GM19328 (cell line): ENCODE data around the gene GPR55.
"Not testable (repeated sequence)": the region's sequence is repeated elsewhere in the genome, so short reads cannot be mapped to it uniquely, and the experiment has no call there.

Source experiments
- ATAC-seq: cut with Tn5 transposase; IDR thresholded peaks from one replicate; pipeline ENCODE4 v1.9.1; 2021; ENCODE audit warnings: mild to moderate bottlenecking, moderate library complexity; ENCODE audit not compliant: unreplicated experiment

The GPR55 gene, protein sequence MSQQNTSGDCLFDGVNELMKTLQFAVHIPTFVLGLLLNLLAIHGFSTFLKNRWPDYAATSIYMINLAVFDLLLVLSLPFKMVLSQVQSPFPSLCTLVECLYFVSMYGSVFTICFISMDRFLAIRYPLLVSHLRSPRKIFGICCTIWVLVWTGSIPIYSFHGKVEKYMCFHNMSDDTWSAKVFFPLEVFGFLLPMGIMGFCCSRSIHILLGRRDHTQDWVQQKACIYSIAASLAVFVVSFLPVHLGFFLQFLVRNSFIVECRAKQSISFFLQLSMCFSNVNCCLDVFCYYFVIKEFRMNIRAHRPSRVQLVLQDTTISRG

DNA sequence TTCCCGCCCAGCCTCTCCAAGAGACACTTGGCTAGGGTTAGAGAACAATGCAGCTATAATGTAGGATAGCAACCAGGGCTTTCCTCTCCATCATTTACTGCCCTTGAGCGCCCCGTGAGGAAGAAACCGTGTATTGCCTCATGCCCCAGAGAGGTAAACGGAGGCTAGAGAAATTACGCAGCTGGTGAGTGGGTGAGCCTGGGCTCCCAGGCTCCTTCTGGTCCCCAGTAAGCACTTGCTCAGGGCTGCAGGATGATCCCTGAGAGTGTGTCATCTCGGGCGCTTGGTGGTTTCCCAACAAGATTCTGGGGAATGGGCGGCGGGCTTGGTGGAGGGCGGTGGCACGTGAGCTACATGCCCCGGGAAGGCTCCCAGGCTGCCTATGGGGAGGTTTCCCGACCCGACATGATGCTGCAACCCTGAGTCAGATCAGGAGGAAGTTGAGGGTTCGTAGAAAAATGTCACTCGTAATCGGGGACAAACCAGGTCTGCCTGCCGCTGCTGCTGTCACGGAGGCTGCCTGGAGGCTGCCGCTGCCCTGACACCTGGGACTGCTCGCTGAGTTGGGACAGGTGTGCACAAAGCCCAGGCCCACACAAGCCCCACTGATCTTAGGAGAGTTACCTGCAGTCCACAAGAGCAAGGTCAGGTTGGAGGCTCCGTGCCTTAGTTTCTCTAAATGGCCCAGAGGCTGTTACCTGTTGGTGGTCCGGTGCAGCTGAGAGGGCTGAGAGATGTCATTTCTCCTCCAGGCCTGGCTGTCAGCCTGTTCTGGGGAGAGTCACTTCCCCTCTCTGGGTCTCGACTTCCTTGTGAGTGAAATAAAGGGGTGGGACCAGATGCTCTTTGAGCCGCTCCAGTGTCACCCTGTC lies at the start of gene GPR55:
Gene GPR55 (minus strand): TSS at position 773 of the 872 bp plus-strand sequence. CDS start 14,280 bp downstream, outside the sequence.
- ATAC-seq = peak; percentile 48

DNA sequence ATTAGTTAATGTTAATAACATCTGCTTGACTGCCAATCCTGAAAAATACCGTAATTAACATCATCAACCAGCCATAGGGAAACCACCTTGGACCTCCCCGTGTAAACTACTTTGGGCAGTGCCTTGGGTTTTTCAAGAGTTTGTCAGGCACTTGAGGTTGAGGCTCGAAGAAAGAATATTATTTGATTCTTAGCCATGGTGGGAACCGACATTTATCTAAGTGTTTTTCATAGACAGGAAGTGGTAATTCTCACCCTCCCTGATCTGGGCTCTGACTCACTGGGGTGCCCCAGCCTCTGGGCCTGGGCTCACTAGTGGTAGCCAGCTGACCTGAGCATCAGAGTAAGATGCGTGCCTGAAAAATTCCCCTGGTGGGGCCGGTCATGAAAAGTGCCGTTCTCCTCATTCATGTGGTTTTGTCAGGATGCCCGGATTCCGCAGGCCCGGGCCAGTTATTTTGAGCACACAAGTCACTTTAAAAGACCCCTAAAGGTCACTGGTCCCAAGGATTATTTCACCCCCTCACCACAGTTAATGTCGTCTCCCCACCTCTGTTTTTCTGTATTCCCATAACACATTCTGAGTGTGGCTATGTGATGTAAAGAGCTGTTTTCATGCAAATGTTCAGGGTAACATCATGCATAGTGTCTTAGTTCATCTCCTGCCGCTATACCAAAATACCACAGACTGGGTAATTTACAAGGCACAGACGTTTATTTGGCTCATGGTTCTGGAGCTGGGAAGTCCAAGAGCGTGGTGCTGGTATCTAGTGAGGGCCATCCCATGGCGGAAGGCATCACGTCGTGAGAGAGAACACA lies 49.3 kb upstream of the GPR55 start:
- peak; percentile 67 for ATAC-seq

DNA sequence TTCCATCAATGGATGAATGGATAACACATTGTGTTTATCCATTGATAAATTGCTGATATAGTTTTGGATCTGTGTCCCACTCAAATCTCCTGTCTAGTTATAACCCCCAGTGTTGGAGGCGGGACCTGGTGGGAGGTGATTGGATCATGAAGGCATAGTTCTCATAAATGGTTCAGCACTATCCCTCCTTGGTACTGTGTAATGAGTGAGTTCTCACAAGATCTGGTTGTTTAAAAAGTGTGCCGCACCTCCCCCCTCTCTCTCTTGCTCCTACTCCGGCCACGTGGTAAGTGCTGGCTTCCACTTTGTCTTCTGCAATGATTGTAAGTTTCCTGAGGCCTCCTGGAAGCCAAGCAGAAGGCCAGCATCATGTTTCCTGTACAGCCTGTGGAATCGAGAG lies 47.0 kb upstream of the GPR55 start:
- no peak for ATAC-seq

DNA sequence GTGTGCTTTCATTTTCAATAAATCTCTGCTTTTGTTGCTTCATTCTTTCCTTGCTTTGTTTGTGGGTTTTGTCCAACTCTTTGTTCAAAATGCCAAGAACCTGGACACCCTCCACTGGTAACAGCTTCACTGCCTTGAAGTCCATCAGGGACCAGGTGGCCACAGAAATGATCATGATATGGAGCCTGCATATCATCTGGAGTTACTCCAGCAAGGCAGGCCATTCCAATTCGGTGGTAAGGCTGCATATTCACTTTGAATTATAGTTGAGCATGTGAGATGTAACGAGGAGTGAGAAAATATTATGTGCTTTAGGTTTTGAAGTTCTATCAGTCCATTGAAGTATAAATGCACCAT lies 44.6 kb upstream of the GPR55 start:
- ATAC-seq = no peak

DNA sequence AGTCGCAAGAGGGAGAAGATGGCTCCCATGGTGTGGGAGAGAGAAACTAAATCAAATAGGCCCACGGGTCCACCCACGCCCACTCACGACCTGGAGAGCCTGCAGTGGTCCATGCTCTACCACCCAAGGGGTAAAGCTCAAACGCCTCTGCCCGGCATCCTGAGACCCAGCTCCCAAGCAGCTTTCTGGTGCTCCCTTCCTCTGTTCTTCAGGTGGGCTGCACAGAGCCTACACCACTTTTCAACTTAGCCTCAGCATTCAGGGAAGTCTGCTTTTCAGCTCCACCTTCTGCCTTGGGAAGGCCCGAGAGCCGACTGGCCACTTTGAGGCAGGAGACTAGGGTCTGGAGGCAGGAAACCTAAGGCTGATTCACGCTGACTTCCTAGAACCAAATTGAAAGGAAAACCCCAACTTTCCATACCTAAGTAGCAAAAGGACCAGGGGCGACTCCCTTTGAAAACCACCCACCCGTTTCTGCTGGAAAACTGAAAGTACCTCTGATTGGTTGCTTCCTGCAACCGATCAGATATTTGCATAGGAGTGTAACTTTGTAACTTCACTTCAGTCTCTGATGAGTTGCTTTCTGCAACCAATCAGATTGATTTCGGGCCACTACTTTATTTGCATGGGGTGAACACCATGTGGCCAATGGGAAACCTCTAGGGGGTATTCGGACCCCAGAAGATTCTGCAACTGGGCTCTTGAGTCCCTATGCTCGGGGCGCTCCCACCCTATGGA lies 44.0 kb upstream of the GPR55 start:
- ATAC-seq = no peak

DNA sequence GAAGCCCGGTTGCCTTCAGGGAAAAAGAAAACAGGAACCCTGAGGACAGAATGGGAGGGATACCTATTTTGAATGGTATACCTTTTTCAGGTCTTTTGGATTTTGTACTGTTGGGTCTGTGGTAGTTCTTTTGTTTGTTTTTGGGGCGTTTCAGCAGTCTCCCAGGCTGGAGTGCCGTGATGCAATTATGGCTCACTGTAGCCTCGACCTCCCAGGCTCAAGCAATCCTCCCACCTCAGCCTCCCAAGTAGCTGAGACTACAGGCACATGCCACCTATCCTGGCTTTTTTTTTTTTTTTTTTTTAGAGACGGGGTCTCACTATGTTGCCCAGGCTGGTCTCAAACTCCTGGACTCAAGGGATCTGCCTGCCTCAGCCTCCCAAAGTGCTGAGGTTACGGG lies 43.3 kb upstream of the GPR55 start:
- ATAC-seq = not testable (repeated sequence)

DNA sequence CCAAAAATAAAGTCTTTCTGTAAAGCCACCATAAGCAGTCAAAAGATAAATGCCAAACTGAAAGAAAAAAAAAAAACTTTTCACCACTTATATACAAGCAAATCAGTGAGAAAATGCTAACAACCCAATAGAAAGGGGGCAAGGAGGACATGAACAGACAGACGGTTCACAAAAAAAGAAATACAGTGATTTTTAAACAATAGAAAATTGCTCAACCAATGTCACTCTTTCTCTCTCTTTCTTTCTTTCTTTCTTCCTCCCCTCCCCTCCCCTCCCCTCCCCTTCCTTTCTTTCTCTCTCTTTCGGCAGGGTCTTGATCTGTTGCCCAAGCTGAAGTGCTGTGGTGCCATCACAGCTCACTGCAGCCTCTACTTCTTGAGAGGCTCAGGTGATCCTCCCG lies 42.1 kb upstream of the GPR55 start:
- ATAC-seq = no peak

DNA sequence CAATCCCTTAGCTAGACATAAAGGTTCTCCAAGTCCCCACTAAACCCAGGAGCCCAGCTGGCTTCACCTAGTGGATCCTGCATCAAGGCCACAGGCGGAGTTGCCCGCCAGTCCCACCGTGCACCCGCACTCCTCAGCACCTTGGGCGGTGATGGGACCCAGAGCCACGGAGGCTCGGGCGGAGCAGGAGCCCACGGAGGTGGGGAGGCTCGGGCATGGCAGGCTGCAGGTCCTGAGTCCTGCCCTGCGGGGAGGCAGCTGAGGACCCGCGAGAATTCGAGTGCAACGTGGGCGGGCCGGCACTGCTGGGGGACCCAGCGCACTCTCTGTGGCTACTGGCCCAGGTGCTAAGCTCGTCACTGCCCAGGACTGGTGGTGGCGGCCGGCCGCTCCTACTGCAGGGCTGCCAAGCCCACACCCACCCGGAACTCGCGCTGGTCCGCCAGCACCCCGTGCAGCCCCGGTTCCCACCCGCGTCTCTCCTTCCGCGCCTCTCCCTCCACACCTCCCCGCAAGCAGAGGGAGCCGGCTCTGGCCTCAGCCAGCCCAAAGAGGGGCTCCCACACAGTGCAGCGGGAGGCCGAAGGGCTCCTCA lies 39.2 kb upstream of the GPR55 start:
- ATAC-seq = no peak

DNA sequence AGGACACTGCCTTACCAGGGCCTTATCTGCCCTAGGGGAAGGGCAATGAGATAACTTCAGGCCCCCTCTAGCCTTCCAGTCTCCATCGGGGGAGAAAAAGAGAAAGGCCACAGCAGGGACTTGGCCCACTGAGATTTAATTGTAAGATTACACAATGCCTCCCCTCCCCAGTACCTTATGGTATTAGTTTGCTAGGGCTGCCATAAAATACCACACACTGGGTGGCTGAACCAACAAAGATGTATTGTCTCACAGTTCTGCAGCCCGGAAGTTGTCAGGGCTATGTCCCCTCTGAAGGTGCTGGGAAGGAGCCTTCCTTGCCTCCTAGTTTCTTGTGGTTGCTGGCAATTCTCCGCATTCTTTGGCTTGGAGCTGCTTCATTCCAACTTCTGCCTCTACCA lies 36.0 kb upstream of the GPR55 start:
- no peak for ATAC-seq

DNA sequence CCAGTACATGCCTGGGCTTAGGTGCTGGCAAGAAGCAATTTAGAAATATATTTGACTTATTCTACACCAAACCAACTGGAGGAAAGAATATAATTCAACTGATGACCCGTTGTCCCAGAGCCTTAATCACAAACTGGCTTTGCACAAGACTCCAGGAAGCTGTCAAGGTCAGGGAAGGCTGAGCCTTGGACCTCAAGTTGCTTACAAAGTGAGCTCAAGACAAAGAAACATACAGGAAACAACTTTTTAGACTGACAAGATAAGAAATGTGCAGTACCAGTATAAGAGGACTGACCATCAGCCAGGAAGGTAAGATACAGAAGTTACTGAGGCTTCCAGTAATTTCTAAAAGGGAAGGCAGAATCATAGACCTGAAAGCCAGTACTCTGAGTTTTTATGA lies 35.0 kb upstream of the GPR55 start:
- no peak for ATAC-seq

DNA sequence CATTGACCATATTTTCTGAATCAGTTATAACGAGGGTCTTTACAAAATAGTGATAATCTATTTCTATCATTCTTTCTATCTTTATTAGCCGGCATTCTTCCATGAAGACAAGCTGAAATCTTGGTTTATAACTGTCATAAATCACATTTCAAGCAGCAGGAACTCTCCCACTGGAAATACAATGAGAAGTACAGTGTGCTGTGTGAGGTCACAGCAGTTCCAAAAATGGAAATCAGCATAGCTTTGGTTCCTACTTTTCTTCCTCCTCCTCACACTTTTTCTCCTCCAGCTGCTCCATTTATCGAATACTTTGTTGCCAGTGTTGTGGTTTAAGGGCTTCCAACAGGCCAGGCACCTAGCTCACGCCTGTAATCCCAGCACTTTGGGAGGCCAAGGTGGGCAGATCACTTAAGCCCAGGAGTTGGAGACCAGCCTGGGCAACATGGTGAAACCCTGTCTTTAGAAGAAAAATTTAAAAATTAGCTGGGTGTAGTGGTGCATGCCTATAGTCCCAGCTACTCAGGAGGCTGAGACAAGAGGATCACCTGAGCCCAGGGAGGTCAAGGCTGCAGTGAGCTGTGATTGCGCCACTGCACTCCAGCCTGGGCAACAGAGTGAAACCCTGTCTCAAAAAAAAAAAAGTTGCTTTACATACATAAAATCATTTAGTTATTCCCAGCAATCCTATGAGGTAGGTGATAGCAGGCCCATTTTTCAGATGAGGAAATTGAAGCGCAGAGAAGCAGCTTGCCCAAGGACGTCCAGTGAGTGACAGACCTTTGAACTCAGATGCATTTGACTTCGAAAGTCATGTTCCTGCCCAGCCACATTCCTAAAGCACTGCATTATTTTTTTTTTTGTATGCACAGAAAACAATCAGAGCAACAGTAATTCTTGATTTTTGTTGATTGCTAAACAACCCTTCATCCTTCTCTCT lies 34.0 kb upstream of the GPR55 start:
- ATAC-seq = no peak

DNA sequence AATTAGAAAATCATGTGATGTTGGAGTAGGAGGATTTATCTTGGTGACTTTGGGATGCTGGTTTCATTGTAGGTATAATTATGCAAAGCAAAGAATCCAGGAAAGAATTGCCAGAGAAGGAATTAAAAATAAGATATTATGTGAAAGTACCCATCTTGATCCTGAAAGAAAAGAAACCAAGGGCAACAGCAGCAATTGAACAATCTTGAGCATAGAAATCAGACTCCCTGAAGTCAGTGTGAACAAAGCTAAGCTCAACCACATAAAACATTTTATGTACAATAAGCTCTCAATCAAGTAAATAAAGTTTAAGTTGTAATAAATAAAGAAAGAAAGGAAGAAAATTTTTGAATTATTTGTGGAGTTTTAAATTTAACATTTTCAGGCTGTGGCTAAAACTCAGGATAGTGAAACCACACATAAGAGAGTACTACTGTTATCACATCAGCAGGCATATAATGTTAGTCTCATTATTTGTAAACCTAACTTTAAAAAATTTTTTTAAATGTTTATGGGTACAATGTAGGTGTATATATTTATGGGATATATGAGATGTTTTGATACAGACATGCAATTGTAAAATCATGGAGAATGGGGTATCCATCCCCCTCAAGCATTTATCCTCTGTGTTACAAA lies 32.8 kb upstream of the GPR55 start:
- no peak for ATAC-seq

DNA sequence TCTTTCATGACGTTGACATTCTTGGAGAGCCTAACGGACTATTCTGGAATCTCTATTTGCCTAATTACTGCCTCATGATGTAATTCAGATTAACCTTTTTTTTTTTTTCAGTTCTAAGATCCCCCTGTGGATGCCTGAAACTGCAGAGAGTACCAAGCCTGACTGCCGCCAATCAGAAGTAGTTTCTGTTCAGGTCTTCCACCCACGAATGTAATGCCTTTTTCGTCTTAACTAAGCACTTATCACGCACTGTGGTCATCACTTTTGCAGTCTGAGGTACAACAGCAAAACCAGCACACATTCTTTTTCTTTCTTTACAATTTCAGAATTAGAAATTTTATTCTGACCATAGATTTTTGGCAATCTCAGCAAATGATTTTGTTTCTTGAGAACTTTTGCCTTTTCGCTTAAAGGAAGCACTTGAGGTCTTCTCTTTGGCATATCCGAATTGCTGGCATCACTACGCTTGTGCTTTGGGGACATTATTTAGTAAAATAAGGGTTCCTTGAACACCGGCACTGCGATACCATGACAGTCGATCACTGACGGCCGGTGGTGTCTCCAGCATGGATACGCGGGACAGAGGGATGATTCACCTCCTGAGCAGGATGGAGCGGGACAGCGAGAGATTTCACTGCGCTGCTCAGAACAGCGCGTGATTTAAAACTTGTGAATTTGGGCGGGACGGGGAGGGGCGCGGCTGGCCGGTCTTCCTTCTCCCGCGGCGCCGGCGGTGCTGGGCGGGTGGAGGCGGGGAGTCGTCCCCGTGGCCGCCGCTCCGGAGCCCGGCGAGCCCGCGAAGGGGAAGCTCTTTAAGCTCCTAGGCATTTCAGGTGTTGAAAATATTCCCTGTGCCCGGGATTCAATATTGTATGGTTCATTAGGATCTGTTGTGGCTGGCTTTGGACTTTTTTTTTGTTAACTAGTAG lies 32.0 kb upstream of the GPR55 start:
- ATAC-seq = peak; percentile 59

DNA sequence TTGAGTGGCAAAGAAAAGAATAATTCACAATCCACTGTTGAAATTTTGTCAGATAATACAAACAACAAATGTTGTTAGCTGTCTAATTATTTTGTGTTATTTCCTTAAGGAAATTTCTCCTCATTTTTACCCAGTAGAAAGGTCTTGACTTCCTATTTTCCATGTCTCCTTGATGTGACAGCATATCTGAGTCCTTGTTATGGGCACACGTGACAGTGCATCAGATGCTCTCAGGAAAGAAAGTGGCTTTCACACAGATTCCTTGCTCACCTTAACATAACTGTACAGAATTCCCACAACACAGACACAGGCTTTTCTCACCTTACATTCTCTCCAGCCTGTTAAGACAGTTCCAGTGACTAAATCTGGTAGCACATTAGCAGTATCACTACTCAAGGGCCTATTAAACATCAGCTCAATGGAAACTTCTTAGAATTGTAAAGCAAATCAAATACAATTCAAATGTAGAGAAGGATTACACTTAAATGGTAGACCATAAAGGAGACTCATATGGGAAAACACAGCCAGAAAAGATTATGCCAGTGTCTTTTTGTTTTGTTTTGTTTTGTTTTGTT lies 30.2 kb upstream of the GPR55 start:
- ATAC-seq = no peak

DNA sequence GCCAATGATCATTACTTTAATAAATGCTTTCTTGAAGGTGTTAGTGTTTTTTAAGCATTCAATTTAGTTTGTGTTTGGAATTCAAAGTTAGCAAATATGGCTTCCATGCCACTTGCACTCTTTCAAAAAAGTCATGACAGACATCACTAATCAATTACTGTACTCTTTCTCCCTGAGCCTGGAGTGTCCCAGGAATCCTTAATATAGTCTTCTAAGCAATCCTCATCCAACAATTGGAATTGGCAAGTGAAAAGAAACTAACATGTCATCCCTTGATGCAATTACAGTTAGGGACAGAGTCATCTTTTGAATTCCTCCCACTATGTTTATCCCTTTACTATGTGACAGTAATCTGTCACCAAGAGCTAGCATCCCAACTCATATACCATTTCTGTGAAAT lies 29.7 kb upstream of the GPR55 start:
- no peak for ATAC-seq

DNA sequence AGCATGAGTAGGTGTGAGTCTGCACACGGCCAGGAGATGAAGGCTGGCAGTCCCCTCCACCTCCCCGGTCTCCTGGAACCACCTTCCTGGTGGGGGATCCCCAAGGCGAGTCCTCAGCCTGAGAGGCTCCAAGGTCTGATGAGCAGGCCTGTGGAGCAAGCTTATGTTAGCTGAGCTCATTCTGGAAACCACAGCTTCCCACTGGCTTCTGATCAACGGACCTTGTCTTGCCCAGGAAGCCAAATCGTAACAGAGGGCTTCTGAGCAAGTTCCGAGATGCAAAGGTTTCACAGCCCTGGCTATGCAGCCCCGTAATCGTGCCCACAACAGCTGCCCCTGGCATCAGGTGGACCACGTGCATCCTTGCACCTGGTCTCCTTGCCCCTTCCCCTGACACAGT lies 28.8 kb upstream of the GPR55 start:
- ATAC-seq = no peak

DNA sequence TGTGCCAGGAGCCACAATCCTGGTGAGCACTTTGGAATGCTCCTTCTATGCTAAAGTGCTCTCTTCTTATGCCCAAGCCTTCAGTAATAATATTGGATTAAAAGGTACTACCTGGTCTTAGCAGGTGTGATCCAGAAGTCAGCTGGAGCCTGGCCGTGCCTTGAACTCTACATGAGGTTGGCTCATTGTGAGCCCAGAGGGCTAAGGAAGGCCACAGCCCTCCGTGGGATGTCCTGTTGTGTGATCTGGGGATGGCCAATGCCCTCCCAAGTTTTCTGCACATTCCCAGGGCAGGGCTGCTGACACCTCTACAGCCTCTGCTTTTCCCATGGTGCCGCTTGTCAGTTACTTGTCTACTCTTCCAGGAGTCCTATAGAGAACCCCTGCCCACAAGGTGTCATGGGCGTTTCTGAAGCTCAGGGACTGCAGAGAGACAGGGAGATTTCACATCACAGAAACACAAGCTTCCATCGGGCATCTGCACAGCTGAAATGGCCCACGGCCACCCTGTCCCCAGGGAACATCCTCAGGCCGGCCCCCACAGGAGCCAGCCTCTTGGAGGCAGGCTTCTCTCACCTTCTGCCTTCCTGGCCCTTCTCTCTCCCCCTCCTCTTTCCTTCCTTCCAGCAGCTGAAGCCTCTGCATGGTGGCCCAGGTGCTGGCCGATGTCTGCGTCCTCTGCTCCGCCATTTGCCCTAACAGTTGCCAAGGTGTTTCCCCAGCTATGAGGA lies 27.3 kb upstream of the GPR55 start:
- no peak for ATAC-seq
